NCI-H82 treated with DMSO at 0.1 percent for 48 hours (cell line): ENCODE measurements around the gene HDAC4.
"Not testable (repeated sequence)": the region's sequence is repeated elsewhere in the genome, so short reads cannot be mapped to it uniquely, and the experiment has no call there.

ENCODE experiments used
- DNase-seq: peaks from one replicate; lab custom pipeline; 2025; ENCODE audit not compliant: unreplicated experiment; lab: John Stamatoyannopoulos, UW

HDAC4 gene

DNA sequence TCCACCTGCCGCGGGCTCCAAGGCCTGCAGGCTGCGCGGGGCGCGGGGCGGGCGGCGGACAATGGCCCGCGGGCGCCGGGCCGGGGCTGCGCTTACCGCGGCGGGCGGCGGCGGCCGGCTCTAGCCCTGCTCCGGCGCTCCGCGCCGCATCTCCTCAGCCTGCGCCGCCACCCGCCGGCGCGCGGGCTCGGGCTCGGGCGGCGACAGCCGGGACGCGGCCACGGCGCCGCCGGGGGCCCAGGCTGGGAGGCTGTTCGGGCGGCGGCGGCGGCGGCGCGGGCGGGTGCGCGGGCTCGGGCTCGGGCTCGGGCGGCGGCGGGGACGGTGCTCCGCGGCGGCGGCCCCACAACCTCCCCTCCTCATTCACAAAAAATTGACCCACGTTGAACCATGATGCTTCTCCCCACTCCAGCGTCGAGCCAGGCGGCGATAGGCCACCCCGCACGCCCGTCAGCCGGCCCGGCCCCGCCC lies at the start of gene HDAC4:
TSS of gene HDAC4 (minus strand) at position 425 of the 471 bp plus-strand sequence. CDS start 48,321 bp downstream, outside the sequence.
- DNase-seq: no peak

DNA sequence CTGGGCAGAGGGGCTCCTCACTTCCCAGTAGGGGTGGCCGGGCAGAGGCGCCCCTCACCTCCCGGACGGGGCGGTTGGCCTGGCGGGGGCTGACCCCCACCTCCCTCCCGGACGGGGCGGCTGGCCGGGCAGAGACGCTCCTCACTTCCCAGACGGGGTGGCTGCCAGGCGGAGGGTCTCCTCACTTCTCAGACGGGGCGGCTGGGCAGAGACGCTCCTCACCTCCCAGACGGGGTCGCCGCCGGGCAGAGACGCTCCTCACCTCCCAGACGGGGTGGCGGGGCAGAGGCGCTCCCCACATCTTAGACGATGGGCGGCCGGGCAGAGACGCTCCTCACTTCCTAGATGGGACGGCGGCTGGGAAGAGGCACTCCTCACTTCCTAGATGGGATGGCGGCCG lies 48.6 kb upstream of the HDAC4 start:
- DNase-seq: not testable (repeated sequence)

DNA sequence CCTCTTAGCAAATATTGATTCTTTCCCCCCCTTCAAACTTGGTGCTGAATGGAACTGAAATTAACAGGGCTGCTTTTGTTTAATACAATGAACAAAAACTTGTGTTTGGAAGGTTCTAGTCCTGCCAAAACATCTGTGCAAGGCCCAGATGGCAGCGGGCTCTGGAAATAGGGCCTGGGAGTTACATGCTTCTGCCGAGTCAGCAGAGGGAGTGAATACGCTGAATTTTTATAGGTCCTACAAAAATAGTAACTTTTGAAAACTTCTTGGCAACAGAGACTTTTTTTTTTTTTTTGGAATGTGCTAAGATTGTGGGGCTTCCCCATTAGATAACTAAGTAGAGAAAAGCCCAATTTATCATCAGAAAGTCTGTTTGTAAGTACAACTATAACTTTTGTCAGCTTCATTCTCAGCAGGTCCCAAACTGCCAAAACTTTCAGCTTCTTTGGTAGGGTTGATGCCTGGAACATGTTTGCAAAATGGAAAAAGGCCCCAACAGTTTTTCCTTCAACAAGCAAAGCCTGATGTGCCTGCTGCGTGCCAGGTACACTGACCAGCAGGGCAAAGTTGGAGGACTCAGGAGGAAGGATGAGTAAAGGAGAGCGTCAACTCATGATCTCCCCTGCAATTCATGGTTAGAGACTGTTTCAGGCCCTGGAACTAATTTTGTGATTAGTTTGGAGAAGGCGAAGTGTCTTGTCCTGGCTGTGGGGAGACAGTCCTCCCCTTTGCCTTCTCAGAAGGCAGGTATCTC lies 45.1 kb upstream of the HDAC4 start:
- DNase-seq: no peak

DNA sequence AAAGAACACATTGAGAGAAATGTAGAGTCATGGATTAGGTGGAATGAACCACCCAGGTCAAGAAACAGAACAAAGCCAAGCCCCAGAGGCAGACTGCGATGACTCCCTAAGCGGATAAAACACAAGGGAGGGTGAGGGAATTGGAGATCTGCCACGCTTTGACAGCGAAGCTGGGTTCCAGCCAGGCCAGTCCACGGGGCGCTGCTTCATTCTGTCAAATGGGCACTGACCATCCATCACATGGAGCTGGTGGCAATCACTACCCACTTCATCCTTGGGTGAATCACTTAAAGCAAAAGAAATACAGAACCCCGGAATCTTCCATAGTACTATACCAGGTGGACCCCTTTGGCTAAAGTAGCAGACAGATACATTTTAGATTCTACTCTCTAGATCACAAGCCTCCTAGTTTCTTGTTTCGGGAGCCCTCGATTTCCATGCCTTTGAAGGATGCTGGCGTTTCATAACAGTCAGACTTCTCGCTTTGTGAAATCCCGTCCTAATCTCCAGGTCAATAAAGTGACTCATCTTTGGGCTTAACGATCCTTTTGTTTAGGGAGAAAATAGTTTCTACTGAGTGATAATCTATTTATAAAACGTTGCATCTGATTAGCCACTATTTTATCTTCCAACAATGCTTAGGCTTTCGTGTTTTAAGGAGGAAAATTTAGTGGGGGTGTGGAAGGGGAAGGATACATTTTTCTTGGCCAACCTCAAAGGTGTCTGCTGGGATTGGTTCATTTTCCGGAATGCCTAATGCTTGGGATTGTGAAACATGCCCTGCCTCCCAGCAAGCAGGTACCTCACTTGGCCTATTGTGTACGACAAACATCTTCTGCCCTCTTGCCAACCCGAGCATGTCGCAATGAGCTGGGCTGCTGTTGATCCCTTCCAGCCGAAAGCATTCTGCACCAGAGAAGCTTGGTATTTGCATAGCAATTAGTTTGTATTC lies 44.1 kb upstream of the HDAC4 start:
- DNase-seq: no peak

DNA sequence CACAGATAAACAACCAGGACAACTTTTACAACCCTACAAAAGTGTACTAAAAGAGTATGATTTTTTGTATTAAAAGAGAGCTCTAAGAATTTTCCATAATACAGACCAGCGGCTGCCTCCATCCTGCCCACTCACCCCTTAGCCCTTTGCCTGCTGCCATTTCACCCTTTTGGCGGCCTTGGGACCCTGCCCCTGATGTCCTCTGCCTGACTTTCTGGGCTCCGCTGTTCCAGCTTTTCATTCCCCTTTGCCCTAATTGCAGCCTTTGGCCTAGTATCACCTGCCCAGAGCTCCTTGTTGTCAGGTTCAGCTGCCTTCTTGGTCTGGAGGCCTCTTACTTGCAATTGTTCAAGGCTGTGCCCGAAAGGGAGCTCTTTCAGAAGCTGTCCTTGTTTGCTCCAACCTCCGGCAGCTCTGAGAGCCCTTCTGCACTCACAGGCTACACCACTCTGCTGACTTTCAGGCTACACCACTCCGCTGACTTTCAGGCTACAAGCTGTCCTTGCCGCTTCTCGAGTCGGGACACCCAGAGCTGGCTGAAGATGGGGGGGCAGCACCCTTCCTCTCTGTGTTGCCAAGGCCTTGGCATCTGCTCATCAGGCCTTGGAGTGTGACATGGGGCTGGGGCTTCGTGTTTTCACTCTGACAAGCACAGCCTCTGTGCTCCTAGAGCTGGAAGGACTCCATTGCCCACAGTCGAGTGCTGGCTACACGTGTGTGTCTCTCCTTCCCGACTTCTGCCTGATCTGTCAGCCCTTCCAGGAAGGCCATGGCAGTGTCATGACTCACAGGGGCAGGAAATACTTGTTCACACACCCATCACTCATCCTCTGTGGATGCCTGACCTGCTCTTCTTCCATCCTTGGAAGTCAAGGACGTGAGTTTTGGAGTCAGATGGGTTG lies 43.1 kb upstream of the HDAC4 start:
- no peak for DNase-seq

DNA sequence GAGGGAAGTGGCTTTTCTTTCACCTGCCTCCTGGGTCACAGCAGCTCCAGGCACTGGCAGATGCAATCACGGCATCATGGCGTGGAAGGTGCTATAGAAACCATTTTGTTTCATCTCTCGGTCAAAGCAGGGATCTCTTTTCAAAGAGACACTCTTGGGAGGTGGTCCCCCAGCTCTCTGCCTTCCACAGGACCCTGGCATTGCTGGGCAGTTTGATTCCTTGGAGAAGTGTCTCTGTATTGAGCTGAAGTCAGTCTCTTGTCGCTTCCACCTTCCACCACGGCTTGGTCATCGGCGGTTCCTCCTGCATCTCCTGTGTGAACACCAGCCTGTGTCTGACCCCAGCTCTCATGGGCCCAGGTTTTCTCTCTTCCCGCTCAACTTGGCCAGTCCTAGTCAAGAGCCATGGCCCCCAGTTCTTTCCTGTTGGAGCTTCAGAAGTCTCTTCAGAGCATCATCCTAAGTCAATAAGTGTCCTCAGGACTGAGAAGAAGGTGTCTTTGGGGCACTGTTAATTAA lies 42.3 kb upstream of the HDAC4 start:
- no peak for DNase-seq

DNA sequence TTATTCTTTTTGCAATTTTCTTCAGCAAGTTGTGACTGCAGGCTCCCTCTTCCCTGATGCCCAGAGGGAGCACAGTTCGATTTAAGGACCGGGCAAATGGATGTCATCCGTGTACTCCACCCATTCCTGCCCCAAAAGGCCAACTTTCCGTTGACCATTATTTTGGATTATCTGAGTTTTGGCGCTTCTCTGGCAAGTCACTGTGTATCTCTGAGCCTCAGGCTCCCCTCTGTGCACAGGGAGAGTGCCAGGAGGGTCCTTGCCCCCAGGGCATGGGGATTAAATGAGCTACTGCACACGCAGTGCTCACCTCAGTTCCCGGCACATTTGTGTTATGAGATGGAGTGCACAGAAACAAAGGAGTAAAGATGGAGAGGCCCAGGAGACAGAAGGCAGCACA lies 41.4 kb upstream of the HDAC4 start:
- no peak for DNase-seq

DNA sequence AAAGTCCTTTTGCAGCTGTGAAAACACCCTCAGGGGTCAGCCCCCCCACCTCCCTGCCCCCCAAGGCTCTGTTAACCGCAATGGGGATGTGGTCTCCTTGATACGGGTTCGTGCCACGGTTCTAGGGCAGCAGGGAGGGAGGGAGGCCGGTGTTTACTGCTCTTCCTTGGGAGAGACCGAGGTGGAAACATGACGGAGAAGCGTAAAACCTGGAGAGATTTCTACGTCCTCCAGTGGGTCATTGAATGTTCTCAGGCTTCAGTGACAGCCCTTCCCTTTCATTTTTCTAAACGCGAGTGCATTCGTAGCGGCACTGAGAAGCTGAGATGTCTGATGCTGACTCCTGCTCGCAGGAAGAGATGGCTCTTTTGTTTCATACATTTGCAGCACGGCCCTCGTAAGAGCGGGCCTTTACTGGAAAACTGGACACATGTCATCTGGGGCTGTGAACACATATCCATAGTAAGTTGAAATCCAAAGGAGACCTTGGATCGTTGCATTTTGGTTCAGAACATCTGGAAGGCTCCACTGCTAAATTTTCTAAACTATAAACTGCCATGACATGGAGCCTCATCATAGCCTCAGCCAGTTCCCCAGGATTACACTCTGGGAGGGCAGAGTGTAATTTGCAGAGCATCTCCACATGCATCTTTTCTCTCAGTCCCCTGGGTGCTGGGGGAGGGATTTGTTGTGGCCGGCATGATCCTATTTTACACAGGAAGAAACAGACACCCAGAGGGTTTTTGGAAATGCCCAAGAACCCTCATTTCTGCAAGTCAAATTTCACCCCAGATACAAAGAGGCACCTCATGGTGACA lies 40.6 kb upstream of the HDAC4 start:
- no peak for DNase-seq

DNA sequence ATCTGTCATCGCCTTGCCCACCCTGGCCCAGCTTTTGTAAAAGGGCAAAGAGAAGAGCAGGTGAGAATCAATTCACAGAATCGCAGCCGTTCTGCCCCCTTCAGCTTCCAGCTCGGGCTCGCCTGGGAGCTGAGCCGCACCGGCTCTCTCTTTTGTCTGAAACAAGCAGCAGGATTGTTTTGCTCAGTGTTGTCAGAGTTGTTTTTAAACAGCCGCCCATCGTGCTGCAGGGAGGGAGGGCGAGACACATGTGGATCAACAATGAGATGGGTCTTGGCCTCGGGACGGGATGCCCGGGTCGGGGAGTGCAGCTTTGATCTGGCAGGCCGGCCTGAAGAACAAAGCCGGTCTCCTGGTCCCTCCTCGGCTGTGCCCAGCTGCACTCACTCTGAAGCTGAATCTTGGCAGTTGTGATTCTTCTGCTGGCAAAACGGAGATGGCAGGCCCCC lies 39.7 kb upstream of the HDAC4 start:
- DNase-seq: no peak

DNA sequence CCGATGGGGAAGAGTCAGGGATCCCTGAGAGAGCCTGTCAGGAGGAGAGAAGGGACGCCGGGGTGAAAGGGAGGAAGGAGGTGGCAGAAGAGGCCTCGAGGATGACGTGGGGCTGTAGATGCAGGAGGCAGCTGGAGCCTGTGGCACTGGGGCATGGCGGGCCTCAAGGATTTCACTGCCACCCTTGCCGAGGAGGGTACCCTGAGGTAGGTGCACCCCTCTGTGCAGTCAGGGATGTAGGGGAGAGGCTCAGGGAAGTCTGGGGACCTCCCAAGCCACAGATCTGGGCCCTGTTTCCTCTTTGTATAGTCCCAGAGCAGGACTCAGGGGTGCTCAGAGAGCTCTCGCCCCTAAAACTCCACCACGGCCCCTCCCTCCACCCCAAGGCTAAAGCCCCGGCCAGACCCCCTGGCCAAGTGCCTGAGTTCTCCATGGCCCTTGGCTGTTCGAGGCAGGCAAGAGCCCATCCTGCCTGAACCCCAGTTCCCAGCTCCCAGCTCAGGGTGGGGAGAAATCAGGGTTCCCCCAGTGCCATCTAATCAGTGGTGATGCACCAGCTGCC lies 39.0 kb upstream of the HDAC4 start:
- no peak for DNase-seq

DNA sequence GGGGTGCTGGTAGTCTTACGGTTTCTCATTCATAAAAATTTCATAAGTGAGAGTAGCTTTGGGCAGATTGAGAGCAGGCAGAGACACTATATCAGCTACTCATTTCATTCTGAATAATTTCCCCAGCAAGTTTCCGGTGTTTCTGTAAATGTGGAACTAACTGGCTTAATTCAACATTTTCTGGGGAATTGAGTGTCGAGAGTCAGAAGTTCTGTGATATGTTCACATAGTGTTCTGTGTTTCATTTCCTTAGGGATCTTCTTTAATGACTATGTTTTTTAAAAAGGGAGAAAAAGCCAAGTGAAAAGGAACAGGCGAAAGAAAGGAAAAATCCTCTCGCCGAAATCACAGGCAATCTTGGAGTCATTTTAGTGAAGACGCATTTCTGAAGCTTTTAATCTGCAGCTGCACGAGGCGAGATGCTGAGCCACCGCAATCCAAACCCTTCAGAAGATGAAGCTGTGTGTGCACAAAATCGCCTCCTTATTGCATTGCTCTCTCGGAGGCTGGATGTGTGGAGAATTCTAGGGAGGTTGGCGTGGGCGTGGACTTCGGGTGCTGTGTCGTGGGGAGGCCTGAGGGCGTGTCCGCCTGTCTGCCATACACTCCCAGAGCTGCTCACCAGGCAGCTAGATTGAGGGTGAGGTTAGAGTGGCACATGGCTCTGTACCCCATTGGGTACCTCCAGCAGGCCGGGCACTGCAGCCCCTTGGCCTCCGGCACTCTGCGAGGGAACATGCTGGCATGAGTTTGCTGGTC lies 38.4 kb upstream of the HDAC4 start:
- no peak for DNase-seq

DNA sequence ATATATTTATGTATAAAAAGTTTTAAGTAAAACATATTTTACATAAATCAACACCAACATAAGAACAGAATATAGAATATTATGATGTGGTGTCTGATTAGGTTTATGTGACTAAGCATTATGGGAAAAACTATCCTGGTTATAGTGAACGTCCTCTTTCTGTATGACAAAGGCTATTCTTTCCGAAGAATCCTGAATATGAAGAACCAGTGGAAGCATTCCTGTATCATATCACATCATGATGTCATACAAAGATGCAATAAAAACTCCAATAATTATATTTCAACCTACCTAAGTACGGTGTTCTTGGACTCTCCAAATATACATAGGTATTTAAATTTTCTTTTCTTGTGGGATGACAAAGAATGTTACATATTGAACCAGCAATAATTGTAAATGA lies 37.5 kb upstream of the HDAC4 start:
- DNase-seq: no peak

DNA sequence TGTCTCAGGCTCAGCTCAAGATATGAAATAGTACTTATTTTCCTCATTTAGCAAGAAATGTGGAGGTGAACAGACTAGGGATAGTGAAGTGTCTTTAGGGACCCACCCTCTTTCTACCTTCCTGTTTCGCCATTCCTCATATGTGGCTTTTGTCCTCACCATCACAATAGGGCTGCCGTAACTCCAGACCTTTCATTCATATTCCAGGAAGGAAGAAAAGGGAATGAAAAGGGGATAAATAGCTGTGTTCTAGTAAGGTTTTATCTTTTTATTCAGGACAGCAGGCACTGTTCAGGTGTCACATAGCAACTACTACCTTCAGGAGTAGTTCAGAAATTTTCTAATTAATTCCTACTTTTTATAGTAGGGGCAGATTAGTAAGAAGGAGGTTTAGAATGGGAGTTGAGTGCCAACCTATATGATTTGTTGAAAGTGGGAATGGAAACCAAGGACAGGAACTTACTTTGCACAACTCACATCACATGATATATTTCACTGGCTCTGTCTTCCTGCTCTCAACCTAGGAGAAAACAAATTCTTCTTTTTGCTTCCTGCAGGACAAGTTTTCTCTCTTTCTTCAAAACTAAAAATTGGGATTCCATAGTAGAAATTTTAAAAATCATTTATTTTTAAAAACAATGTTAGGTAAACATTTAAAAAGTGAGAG lies 36.0 kb upstream of the HDAC4 start:
- DNase-seq: no peak

DNA sequence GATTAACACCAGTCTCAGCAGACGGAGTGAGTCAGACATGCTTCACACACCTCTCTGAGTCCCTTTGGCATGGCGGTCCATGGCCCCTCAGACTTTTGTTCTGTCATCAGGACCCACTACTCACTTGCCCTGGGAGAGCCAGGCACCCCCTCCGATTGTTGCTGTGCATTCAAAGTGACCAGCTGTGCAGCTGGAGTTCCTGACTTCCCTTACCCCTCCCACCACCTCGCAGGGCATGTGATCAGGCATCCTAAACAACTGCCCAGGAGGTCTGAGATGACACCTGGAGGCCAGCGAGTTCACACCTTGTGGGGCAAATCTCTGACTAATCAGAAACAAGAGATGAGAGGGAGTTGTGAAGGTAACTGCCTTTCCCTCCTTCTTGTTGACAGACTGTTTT lies 35.3 kb upstream of the HDAC4 start:
- no peak for DNase-seq

DNA sequence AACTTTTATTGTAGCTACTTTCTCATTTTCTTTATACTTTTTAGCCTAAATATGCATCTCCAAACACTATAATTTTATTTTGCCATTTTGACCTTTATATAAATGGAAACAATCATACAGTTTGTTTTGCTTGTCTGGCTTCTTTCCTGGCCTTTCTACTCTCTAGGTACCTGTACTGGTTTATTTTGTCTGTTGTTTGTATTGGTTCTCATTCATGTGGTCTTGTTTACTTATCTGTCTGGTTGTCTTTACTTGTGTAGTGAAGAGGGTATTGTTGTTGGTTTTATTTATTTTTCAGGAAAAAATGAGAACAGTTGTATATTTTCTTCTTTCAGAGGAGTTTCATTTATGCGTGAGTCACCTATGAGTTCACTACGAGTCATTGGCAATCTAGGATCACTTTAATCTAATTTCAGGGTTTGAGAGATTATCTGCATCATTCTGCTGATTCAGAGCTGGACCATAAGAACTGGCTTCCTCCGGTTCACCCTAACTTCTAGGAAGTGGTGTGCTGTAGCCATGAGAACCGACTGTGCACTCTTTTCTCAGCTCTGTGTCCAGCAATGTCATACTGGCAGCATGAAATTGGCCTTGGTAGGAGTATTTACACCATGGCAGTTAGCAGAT lies 33.1 kb upstream of the HDAC4 start:
- DNase-seq: no peak

DNA sequence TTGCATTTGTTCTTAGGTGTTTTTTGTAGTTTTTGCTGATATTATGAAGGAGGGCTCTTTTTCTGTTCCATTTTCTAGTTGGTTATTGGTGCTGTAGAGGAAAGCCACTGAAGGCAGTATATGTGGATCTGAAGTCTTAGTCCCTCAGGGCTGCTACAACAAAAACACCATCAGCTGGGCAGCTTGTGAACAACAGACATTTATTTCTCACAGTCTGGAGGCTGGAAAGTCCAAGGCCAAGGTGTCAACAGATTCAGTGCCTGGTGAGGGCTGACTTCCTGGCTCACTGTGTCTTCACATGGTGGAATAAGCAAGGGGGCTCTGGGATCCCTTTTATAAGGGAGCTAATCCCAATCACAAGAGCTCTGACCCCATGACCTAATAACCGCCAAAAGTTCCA lies 31.4 kb upstream of the HDAC4 start:
- no peak for DNase-seq

DNA sequence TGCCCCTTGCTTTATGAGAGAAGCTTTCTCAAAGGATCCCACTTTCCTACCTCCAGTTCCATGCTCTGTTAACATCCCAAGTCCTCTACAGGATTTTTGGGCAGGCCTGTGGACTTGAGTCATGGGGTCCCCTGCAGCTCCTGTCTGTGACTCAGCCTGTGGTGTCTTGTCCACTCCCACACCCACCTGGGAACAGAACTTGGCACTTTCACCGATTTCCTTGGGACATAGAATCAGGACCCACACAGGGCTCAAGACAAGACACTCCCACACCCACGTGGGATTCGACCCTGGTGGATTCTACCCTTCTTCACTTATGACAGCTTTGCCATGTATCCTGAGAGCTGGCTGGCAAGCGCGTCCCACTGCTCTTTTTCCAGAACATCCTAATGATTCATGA lies 30.7 kb upstream of the HDAC4 start:
- DNase-seq: no peak
